A673 (cell line): ENCODE results near the gene LGALS12. TPM values are rescaled to one million over a fixed set of nuclear protein-coding genes. Genes with fewer than 3 reads are reported as not detected.

Source experiments
- BruUV-seq: library from RNA; stranded (reverse); fragments of 400-500 nt; replicated peaks from 2 replicates; lab custom pipeline; 2021; lab: Mats Ljungman, UMichigan
- CTCF ChIA-PET: fragments of 300-600 bp; sonication (Branson Sonifier 250); formaldehyde crosslinking; loops from one replicate; lab custom pipeline; 2022; ENCODE audit warnings: antibody characterized with exemption; lab: Charles Lee
- POLR2A ChIA-PET: fragments of 300-600 bp; sonication (Branson Sonifier 250); formaldehyde crosslinking; loops from one replicate; lab custom pipeline; 2022; ENCODE audit warnings: antibody characterized with exemption; ENCODE audit not compliant: low non-redundant PET; lab: Charles Lee
- DNase-seq: peaks from one replicate; pipeline ENCODE4 v3.0.0-alpha.2; 2015; ENCODE audit warnings: low spot score
- H3K27ac ChIP-seq: fragments of 200-600 bp; sonication (generic); 2 replicates; pipeline ENCODE4 v1.5.1; 2016; ENCODE audit warnings: mixed run types, low read depth, mild to moderate bottlenecking, mixed read lengths, antibody characterized with exemption, low read length; ENCODE audit not compliant: poor library complexity, severe bottlenecking
- H3K27me3 ChIP-seq: fragments of 200-600 bp; sonication (generic); replicated peaks from 2 replicates; pipeline ENCODE4 v1.6.1; 2017; ENCODE audit warnings: mixed run types, low read depth, mild to moderate bottlenecking, mixed read lengths, antibody characterized with exemption, low read length; ENCODE audit not compliant: insufficient read depth, poor library complexity
- H3K36me3 ChIP-seq: fragments of 200-600 bp; sonication (generic); 2 replicates; pipeline ENCODE4 v1.6.1; 2016; ENCODE audit warnings: mixed run types, mild to moderate bottlenecking, mixed read lengths, antibody characterized with exemption, low read length; ENCODE audit not compliant: insufficient read depth, poor library complexity, severe bottlenecking
- H3K4me1 ChIP-seq: fragments of 200-600 bp; sonication (generic); 2 replicates; pipeline ENCODE4 v1.6.1; 2017; ENCODE audit warnings: mixed run types, mild to moderate bottlenecking, mixed read lengths, antibody characterized with exemption, low read length; ENCODE audit not compliant: insufficient read depth, poor library complexity, severe bottlenecking
- H3K4me3 ChIP-seq: fragments of 200-600 bp; sonication (generic); 2 replicates; pipeline ENCODE4 v1.5.1; 2016; ENCODE audit warnings: low read depth, mixed run types, mild to moderate bottlenecking, mixed read lengths, low read length; ENCODE audit not compliant: poor library complexity, severe bottlenecking
- H3K9me3 ChIP-seq: fragments of 200-600 bp; sonication (generic); 2 replicates; pipeline ENCODE4 v1.6.1; 2016; ENCODE audit warnings: mixed run types, low read depth, mild to moderate bottlenecking, mixed read lengths, antibody characterized with exemption, low read length; ENCODE audit not compliant: poor library complexity, severe bottlenecking
- EZH2 ChIP-seq: fragments of 200-600 bp; sonication (generic); IDR thresholded peaks from 2 replicates; pipeline ENCODE4 v1.6.1; 2017; ENCODE audit warnings: borderline replicate concordance, low read depth, mild to moderate bottlenecking, mixed read lengths, antibody characterized with exemption, low read length; ENCODE audit not compliant: poor library complexity, severe bottlenecking
- intact Hi-C: fragments of 100-400 bp; cut with micrococcal nuclease; formaldehyde crosslinking; loops from one replicate; pipeline ENCODE4 v1.10.0; 2022; ENCODE audit not compliant: unreplicated experiment
- total RNA-seq: library from RNA; stranded (reverse); gene quantifications from 2 replicates; pipeline ENCODE4 v1.2.3, GENCODE V29; 2021
- TF ChIP-seq, protein P1 (sequence below): fragments of 300-800, 200-600 bp; sonication (generic); conservative IDR thresholded peaks from 2 replicates; pipeline ENCODE4 v1.5.1; 2017; ENCODE audit warnings: low read depth, mild to moderate bottlenecking, antibody characterized with exemption, low read length, moderate library complexity, mixed read lengths

The LGALS12 gene
- total RNA-seq, 1 experiment from 2014 or later, result not detected

DNA sequence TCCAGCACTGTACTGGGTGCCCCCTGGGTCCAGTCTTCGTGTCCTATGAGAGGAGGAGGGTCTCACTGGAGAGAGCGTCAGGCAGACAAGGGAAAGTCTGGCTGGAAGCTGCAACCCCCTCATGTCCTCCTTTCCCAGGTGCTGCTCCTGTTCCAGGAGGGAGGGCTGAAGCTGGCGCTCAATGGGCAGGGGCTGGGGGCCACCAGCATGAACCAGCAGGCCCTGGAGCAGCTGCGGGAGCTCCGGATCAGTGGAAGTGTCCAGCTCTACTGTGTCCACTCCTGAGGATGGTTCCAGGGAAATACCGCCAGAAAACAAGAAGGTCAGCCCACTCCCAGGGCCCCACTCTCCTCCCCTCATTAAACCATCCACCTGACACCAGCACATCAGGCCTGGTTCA is 10.2 kb downstream of the LGALS12 start:
- no peak overlapping the region for H3K4me3 ChIP-seq
- DNase-seq, result no peak
- TF ChIP-seq, protein P1, sequence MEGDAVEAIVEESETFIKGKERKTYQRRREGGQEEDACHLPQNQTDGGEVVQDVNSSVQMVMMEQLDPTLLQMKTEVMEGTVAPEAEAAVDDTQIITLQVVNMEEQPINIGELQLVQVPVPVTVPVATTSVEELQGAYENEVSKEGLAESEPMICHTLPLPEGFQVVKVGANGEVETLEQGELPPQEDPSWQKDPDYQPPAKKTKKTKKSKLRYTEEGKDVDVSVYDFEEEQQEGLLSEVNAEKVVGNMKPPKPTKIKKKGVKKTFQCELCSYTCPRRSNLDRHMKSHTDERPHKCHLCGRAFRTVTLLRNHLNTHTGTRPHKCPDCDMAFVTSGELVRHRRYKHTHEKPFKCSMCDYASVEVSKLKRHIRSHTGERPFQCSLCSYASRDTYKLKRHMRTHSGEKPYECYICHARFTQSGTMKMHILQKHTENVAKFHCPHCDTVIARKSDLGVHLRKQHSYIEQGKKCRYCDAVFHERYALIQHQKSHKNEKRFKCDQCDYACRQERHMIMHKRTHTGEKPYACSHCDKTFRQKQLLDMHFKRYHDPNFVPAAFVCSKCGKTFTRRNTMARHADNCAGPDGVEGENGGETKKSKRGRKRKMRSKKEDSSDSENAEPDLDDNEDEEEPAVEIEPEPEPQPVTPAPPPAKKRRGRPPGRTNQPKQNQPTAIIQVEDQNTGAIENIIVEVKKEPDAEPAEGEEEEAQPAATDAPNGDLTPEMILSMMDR, result no peak
- TF ChIP-seq EZH2, result no peak
- BruUV-seq, result no TSS peak
- intact Hi-C loops, result no loop called here
- CTCF ChIA-PET, result no interaction called here
- no peaks in the 10 kb centered on the region for H3K9me3 ChIP-seq
- POLR2A ChIA-PET, result no interaction called here
- no peaks in the 10 kb centered on the region for H3K4me1 ChIP-seq
- no peaks in the 10 kb centered on the region for H3K27me3 ChIP-seq
- no peak overlapping the region for H3K27ac ChIP-seq
- no peaks in the 10 kb centered on the region for H3K36me3 ChIP-seq

DNA sequence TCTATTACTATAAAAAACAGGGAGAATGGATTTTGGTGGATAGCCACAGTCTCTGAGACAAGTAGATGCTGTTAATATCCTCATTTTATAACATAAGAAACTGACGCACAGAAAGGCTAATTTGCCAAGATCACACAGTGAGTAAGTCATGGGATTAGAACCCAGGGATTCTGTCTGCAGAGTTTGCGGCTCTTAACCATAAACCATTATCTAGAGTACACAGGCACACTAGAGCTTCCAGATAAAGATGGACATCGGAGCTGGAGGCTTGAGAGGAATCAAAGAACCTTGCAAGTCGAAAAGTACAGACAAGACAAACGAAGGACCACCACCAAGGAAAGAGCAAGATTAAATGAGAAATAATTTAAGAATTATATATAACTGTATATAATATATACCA is 11.3 kb downstream of the LGALS12 start:
- CTCF ChIA-PET, result no interaction called here
- BruUV-seq, result no TSS peak
- intact Hi-C loops, result no loop called here

DNA sequence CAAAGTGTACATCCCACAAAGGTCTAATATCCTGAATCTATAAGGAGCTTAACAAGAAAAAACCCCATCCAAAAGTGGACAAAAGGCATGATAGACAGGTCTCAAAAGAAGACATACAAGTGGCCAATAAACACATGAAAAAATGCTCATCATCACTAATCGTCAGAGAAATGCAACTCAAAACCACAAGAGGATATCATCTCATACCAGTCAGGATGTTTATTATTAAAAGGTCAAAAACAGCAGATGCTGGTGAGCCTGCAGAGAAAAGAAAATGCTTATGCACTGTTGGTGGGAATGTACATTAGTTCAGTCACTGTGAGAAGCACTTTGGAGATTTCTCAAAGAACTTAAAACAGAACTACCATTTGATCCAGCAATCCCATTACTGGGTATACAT is 12.7 kb downstream of the LGALS12 start:
- ChIA-PET CTCF (interaction anchor here (0.6 to 0.7 kb wide), 2 partner anchors 502 to 618 kb away, joined by 3 to 6 read pairs; no protein-coding TSS in a partner anchor), POLR2A (no interaction called here)
- TF ChIP-seq, protein P1, result no peak
- TF ChIP-seq EZH2, result no peak
- no peak for DNase-seq
- intact Hi-C loops, result no loop called here
- Histone ChIP-seq H3K27me3 (no peaks in the 10 kb centered on the region), H3K27ac (no peak overlapping the region), H3K9me3 (no peaks in the 10 kb centered on the region), H3K4me1 (no peaks in the 10 kb centered on the region), H3K4me3 (no peak overlapping the region), H3K36me3 (no peaks in the 10 kb centered on the region)
- no TSS peak for BruUV-seq

More for the DNA sequence above, 11.3 kb downstream of the LGALS12 start:
- TF ChIP-seq, protein P1, result no peak
- no peak for TF ChIP-seq EZH2
- H3K36me3 ChIP-seq, result no peaks in the 10 kb centered on the region
- POLR2A ChIA-PET, result no interaction called here
- no peaks in the 10 kb centered on the region for H3K9me3 ChIP-seq
- no peak overlapping the region for H3K4me3 ChIP-seq
- no peak overlapping the region for H3K27ac ChIP-seq
- no peaks in the 10 kb centered on the region for H3K4me1 ChIP-seq
- DNase-seq, result no peak
- no peaks in the 10 kb centered on the region for H3K27me3 ChIP-seq
